NCI-H1930 (cell line): ENCODE results near the gene OR6C3.
"Not testable (repeated sequence)": the region's sequence is repeated elsewhere in the genome, so short reads cannot be mapped to it uniquely, and the experiment has no call there.

Source experiments
- DNase-seq, 2 experiments: peaks; one replicate each; lab custom pipeline; 2025; lab: John Stamatoyannopoulos, UW

OR6C3 gene

DNA sequence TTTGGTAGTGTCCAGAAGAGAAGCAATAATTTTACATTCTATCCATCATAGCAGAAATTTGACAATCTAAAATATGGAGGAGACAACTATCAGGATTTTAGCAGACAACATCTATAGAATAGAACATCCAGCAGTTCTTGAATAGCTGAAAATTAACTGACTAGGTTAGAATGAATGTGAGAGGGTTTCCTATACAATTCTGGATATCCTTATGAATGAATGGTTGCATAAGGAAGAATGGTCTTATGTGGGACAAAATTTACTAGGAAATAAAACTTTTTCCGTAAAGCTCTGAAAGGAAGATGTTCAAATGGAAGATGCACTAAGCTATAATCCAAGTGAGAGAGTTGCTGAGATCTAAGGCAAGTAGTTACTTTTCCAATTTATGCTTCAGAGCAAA is at the start of gene OR6C3:
Gene OR6C3, plus strand, starts transcription at position 301 of the 400 bp plus-strand sequence. CDS start 955 bp downstream, outside the sequence.
- DNase-seq: no peak

DNA sequence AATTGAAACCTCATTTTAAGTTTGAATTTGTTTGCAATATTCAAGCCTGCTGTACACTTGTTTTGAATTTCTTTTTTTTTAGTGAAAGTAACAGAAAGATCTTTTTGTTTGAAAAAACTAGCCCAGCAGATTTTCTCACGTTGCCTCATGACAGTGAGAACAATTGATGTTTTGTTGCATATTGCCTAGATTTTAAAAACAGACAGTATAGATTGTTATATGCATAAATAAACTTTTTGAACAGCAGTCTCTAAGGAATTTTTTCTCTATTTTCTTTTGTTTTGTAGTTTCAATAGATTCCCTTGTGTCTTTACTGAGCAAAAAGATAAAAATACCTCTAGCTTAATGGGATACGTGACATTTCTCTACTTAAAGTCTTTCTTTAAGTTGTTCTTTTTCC is 49.6 kb upstream of the OR6C3 start:
- DNase-seq: no peak

DNA sequence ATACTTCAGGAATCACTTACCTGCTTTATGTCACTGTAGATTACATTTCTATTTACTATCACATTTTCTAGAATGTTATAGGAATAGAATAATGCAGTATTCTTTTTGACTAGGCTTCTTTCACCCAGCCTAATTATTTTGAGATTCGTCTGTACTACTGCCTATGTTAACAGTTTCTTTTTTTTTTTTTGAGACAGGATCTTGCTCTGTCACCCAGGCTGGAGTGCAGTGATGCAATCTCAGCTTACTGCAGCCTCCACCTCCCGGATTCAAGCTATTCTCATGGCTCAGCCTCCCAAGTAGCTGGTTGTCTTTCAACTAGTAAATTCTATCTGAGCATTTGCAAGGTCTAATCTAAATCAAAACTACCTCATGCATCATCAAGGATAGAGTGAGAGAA is 40.5 kb upstream of the OR6C3 start:
- no peak for DNase-seq

DNA sequence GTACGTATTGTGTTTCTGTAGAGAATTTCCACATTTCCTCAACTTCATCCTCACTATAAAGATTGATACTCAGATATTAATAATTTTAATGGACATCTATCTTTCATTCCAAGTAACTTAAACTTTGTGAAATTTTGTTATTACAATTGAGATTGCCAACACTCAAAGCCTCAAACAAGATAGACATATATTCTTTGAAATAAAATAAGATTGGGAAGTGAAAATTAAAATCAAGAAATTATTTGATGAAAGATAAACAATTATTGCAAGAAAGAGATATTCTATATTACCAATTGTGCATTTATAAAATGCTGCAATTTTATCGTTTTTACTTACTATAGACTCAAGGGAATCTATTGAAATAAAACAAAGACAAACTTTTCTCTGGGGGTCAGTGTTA is 34.1 kb upstream of the OR6C3 start, which contains the start of gene OR6C6:
Gene OR6C6, minus strand, starts transcription at position 101 of the 400 bp plus-strand sequence. CDS start 1,337 bp downstream, outside the sequence.
- DNase-seq: no peak

DNA sequence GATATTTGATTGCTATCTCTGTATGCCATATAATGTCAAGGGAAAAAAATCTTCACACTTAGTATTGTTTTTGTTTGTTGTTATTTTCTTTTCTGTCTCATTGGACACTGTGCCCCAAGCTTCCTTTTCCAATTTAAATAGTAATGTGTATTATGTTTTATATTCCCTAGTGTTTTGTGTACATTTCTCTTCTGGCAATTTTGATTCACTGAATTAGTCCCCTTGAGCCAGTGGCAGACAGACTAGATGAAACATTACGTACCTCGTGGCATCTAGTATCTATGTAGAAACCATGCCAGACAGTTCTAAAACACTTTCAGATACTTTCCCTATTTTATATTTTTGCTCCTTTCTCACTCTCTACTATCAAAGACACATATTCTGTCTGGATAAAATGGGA is 16.5 kb upstream of the OR6C3 start, which contains the start of gene OR6C1:
Gene OR6C1, plus strand, starts transcription at position 301 of the 400 bp plus-strand sequence. CDS start 6,257 bp downstream, outside the sequence.
- DNase-seq: no peak

DNA sequence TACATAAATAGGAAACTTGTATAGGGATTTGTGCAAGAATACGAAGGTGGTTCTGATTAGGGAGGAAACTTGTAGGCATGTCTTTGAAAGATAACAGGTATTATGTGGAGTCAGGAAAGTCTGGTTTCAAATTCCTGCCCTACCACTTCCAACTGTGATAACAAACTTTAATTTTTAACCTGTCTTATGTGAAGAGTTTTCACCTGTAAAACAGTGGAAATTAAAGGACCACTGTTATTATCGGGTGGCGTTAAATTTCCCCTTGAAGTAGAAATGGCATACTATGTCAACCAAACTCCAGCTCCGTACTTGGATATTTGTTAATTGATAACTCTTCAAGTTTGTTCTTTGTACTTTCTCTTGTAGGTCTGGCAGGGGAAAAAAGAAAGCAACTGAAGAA is 10.3 kb upstream of the OR6C3 start:
- DNase-seq: no peak

DNA sequence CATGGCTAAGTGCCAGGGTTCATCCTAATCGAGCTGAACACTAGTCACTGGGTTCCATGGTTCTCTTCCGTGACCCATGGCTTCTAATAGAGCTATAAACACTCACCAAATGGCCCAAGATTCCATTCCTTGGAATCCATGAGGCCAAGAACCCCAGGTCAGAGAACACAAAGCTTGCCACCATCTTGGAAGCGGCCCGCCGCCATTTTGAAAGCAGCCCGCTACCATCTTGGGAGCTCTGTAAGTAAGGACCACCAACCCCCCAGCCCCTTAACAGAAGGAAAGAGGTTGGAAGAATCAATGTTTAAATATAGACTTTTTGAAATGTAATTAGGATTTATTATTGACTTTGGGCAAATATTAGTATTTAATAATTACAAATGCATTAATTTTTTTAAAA is 4.7 kb upstream of the OR6C3 start:
- DNase-seq: not testable (repeated sequence)

DNA sequence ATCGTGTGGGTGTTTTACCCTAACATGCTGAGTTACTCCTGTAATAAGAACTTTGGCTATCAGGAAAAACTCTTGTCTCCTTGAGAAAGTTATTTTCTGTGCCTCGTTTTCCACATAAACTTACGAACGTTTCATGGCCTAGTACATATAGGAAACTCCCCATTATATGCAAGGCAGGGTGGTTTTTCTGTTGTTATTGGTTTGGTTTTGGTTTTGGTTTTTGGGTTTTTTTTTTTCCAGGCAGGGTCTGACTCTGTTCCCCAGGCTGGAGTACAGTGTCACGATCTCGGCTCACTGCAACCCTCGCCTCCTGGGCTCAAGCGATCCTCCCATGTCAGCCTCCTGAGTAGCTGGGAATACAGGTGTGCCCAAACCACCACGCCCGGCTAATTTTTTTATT is 5.5 kb downstream of the OR6C3 start:
- DNase-seq: no peak

DNA sequence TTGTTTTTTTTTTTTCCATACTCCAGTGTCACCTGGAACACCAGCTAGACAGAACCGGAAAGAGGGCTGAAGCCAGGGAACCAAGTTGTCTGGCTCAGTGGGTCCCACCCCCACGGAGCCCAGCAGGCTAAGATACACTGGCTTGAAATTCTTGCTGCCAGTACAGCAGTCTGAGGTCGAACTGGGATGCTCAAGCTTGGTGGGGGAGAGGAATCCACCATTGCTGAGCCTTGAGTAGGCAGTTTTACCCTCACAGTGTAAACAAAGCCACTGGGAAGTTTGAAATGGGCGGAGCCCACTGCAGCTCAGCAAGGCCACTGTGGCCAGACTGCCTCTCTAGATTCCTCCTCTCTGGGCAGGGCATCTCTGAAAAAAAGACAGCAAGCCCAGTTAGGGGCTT is 24.8 kb downstream of the OR6C3 start:
- DNase-seq: not testable (repeated sequence)

DNA sequence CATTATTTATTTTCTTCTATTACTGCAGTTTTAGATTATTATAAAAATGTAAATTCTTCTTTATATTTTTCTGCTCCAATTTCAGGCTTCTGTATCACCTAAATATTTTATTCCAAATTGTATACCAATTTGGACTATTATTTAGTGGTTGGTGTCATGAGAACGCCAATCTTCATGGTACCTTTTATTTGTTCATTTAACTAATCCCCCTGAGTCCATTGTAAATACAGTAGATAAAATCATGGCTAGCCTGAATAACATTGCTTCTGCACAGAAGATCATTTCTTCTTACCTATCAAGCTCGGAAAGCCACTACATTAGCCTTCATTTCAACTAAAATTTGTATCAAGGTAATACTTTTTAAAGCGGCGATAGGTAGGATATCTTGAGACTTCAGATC is 32.1 kb downstream of the OR6C3 start, which contains the start of gene OR6C75:
Gene OR6C75, plus strand, starts transcription at position 301 of the 400 bp plus-strand sequence. CDS start 2,136 bp downstream, outside the sequence.
- no peak for DNase-seq

DNA sequence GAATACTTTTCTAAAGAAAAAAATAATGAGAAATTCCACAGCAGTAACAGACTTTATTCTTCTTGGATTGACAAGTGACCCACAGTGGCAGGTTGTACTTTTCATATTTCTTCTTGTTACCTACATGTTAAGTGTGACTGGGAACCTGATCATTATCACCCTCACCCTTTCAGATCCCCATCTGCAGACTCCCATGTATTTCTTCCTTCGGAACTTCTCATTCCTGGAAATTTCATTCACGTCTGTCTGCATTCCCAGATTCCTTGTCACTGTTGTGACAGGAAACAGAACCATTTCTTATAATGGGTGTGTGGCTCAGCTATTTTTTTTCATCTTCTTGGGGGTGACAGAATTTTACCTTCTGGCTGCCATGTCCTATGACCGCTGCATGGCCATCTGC is 34.5 kb downstream of the OR6C3 start:
- DNase-seq: no peak

DNA sequence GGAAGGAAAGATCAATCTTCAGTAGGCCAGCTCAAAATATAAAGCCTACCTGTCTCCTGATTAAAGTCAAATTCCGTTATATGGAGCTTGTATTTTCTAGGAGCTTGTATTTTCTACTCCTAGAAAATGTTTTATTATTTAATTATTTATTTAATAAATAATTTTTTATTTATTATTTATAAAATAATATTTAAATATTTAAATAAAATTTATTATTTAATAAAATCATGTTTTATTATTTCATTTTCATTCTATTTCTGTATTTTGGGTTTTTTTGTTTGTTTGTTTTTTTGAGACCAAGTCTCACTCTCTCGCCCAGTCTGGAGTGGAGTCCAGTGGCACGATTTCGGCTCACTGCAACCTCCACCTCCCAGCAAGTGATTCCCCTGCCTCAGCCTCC is 42.0 kb downstream of the OR6C3 start:
- DNase-seq: no peak
